Stomach smooth muscle (tissue), 2 donors: ENCODE data around the gene ATAD5.
A peak's percentile ranks its signal among the peaks of the same experiment; 100 is the strongest.

Source experiments
- H3K27ac ChIP-seq: one replicate; pipeline ENCODE4 v1.7.0; 2013; ENCODE audit warnings: mild to moderate bottlenecking, low read length, inconsistent platforms
- H3K27me3 ChIP-seq, 2 donors: one replicate each; pipeline ENCODE4 v1.7.0; 2013; ENCODE audit warnings: low read length in 2 of 2; ENCODE audit not compliant: insufficient read depth in 2 of 2, control insufficient read depth in 1 of 2
- H3K36me3 ChIP-seq, 2 donors: one replicate each; pipeline ENCODE4 v1.7.0; 2013; ENCODE audit warnings: low read length in 2 of 2; ENCODE audit not compliant: control insufficient read depth in 2 of 2, insufficient read depth in 2 of 2
- H3K4me1 ChIP-seq: one replicate; pipeline ENCODE4 v1.7.0; 2013; ENCODE audit warnings: low read length; ENCODE audit not compliant: control insufficient read depth, insufficient read depth
- H3K4me3 ChIP-seq, 2 donors: one replicate each; pipeline ENCODE4 v1.7.0; 2013; ENCODE audit warnings: low read length in 2 of 2
- H3K9ac ChIP-seq, 2 donors: one replicate each; pipeline ENCODE4 v1.7.0; 2013; ENCODE audit warnings: low read length in 2 of 2, mild to moderate bottlenecking in 1 of 2
- H3K9me3 ChIP-seq, 2 donors: one replicate each; pipeline ENCODE4 v1.7.0; 2013; ENCODE audit warnings: low read length in 2 of 2; ENCODE audit not compliant: control insufficient read depth in 2 of 2
- donor health status: healthy.
- donor health status: Pancreatic carcinoma.

Gene ATAD5

DNA sequence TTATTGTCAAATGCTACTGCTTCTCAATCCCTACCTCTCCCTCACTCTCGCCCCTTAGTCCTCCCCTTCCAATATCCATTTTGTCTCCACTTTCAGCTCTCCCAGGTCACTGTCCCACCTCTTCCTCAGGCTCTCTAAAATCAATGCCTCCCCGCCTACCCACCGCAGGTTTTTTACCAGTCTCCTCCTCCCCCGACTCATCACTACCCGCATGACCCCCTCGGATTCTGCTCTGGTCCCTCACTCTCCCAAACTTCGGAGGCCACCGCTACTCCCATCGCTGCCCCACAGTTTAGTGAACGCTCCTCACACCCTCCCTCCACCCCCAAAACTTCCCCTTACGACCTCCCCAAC is 7.8 kb upstream of the ATAD5 start:
- H3K4me3 ChIP-seq: peak overlapping the region; percentile 89 to 94
- H3K27me3 ChIP-seq: no peaks in the 10 kb centered on the region
- H3K4me1 ChIP-seq: peaks cover 7% of the 10 kb centered on the region
- H3K27ac ChIP-seq: peak overlapping the region; percentile 31
- peak overlapping the region; percentile 80 to 89 for H3K9ac ChIP-seq
- H3K9me3 ChIP-seq: no peaks in the 10 kb centered on the region
- H3K36me3 ChIP-seq: no peaks in the 10 kb centered on the region

DNA sequence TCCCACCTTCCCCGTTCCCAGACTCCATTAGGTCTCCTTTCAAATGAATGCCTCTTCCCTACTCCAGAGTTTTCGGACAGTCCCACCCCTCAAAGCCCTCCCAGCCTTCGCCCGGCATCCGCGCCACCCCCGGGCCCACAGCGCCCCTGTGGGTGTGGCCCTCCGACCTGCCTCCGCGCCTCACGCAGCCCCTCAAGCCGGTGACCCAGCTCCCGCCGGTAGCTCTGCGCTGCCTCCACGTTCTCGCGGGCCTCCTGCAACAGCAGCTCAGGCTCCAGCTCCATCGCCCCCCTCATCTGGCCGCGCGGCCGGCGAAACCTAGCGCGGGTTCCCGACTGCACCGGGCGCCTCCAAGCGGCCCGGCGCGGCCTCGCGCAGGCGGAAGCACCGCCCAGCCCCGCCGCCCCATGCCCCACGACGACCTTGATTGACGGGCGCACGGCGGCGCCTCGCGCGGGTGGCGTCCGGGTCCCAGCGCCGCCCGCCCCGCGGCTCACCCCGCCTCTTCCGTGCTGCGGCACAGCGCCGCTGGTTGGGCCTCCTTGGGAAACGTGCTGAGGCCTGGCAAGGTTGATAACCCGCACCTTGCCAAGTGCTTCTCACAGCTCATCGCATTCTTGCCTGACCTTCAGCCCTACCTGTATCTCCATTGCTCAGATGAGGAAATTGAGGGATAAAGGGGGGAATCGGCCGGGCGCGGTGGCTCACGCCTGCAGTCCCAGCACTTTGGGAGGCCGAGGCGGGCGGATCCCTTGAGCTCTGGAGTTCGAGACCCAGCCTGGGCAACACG is 7.2 kb upstream of the ATAD5 start, which contains the start of gene CRLF3:
Gene CRLF3, minus strand, starts transcription at position 337 of the 790 bp plus-strand sequence. Its CDS starts 41 bp downstream, at position 296.
- H3K9ac ChIP-seq: peak within 1 kb of the TSS; percentile 80 to 89

DNA sequence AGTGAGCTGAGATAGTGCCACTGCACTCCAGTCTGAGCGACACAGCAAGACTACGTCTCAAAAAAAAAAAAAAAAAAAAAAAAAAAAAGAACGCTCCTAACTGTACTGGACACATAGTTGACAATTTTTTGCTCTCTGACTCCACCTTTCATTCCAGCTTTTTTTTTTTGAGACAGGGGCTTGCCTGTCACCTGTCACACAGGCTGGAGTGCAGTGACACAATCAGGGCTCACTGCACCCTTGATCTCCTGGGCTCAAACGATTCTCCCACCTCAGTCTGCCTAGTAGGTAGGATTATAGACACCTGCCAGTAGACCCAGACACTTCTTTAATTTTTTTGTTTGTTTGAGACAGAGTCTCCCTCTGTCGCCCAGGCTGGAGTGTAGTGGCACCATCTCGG is 4.7 kb upstream of the ATAD5 start:
- Histone ChIP-seq H3K4me1 (peaks cover 16% of the 10 kb centered on the region), H3K27ac (no peak overlapping the region), H3K27me3 (no peaks in the 10 kb centered on the region), H3K4me3 (no peak overlapping the region), H3K9me3 (no peaks in the 10 kb centered on the region), H3K36me3 (no peaks in the 10 kb centered on the region), H3K9ac (no peak overlapping the region)

More for the DNA sequence above, 7.2 kb upstream of the ATAD5 start, which contains the start of gene CRLF3:
- no peaks in the 10 kb centered on the region for H3K36me3 ChIP-seq
- H3K9me3 ChIP-seq: no peaks in the 10 kb centered on the region
- H3K4me1 ChIP-seq: peaks cover 7% of the 10 kb centered on the region
- peak within 1 kb of the TSS; percentile 89 to 94 for H3K4me3 ChIP-seq
- H3K27me3 ChIP-seq: no peaks in the 10 kb centered on the region
- peak within 1 kb of the TSS; percentile 31 for H3K27ac ChIP-seq

DNA sequence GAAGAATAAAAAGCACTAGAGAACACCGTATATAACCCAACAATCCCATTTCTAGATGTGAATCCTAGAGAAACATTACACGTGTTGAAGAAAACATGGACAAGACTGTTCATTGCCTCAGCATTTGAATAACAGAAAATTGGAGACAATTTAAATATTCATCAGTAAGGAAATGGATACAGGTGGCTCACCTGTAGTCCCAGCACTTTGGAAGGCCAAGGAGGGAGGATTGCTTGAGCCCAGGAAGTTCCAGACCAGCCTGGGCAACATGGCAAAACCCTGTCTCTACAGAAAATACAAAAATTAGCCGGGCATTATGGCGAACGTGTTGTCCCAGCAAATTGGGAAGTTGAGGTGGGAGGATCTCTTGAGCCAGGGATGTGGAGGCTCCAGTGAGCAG is 2.7 kb upstream of the ATAD5 start:
- Histone ChIP-seq H3K4me3 (no peak overlapping the region), H3K27ac (no peak overlapping the region), H3K36me3 (no peaks in the 10 kb centered on the region), H3K4me1 (peaks cover 21% of the 10 kb centered on the region), H3K9me3 (no peaks in the 10 kb centered on the region), H3K9ac (no peak overlapping the region), H3K27me3 (no peaks in the 10 kb centered on the region)

DNA sequence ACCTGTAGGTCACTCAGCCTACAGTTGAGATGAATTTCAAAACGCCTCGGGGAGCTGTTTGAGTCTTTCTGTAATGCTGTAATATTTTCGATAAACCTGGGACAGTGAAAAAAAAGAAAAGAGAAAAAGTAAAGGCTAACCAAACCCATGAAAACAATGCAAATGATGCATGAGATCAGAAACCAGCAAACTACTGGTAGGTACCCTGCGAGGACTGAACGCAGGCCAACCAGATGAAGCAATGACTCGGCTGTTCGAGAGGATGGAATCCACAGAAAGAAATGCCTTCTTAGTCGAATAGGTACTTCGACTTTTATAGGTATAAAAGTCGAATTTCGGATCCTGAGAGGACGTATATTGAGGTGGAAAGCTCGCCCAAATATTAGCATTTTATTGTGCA is 509 bp upstream of the ATAD5 start:
- Histone ChIP-seq H3K9me3 (no peaks in the 10 kb centered on the region), H3K4me3 (peak overlapping the region; percentile 77 to 91), H3K27me3 (no peaks in the 10 kb centered on the region), H3K9ac (peak overlapping the region; percentile 51 to 79), H3K27ac (no peak overlapping the region), H3K36me3 (no peaks in the 10 kb centered on the region), H3K4me1 (peaks cover 16% of the 10 kb centered on the region)

DNA sequence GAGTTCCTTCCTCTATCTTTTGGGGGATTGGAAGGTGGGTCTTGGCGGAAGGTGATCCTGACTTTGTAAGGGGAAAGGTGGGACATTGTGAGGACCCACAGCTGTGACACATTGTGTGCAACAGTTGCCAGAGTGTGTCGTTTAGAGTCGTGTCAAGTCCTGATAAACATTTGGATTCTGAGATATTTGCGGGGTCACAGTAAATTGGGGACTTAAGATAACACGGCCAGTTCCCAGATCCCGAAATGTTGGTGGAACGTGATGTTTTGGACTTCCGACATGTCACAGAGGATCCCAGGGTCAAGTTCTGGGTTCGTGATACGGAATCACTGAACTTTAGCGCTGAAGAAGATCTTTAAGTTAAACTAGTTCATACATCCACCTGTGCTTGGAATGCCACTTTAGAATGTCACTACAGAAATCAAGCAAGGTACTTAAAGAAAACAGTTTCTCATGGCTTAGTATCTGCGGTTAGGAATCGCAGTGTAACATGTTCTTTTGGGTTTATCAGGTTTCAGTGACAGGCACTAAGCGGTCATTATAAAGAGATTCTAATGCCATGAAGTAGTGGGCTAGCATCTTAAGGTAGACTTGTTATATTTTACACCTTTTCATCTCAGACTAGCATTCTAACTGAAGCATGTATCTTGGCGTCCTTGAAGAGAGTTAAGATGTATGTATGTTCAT is 815 bp downstream of the ATAD5 start:
- Histone ChIP-seq H3K4me3 (peak overlapping the region; percentile 77 to 91), H3K9me3 (no peaks in the 10 kb centered on the region), H3K9ac (peak overlapping the region; percentile 76 to 79), H3K36me3 (no peaks in the 10 kb centered on the region), H3K27ac (no peak overlapping the region), H3K27me3 (no peaks in the 10 kb centered on the region), H3K4me1 (peaks cover 16% of the 10 kb centered on the region)

DNA sequence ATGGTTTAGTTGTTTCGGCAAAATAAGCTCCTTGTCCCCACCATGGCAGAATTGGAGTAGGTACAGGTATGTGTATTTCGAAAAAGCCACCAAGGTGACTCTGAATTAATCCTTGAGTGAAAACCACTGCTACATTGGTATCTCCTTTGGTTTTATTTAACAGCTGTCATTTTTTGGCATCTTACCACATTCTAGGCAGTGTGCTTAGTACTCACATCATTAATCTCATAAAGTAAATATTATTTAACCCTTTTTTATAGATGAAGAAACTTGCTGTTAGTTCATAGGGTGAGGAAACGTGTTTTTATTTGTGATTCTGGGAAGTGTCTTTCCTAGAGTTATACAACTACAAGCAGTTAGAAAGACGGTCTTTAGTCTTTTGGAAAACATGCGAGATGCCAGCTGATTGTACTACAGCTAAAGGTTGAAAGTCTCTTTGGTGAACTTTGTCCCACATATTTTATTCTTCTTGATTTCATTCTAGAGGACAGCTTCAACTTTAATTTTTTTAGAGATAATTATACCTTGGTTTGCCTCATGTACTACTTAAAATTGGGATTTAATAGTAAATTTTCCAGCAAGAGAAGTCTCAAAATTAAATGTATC is 6.5 kb downstream of the ATAD5 start:
- Histone ChIP-seq H3K4me1 (no peaks in the 10 kb centered on the region), H3K36me3 (no peaks in the 10 kb centered on the region), H3K27me3 (no peaks in the 10 kb centered on the region), H3K4me3 (no peak overlapping the region), H3K27ac (no peak overlapping the region), H3K9me3 (no peaks in the 10 kb centered on the region), H3K9ac (no peak overlapping the region)

DNA sequence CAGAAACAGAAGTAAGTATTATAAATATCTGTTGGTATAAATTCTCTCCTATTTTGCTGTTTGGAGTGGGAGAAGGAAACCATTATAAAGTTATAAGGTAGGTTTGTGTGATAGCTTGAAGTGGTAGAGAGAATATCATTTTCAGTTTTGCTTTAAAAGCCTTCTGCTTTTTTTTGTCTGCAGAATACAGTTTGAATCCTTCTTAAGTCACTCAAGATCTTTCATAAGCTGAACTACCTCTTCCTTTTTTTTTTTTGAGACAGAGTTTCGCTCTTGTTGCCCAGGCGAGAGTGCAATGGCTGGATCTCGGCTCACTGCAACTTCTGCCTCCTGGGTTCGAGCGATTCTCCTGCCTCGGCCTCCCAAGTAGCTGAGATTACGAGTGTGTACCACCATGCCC is 9.0 kb downstream of the ATAD5 start:
- no peak overlapping the region for H3K27ac ChIP-seq
- no peak overlapping the region for H3K9ac ChIP-seq

DNA sequence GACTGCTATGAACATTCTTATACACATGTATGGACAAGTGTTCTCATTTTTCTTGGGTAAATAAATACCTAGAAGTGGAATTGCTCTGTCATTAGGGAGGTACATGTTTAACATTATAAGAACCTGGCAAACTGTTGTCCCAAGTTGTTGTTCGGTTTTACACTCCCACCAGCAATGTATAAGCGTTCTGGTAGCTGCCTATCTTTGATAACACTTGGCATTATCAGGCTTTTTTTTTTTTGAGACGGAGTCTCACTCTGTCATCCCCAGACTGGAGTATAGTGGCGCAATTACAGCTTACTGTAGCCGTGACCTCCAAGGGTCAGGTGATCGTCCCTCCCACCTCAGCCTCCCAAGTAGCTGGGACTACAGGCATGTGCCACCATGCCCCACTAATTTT is 16.3 kb downstream of the ATAD5 start:
- H3K4me1 ChIP-seq: no peaks in the 10 kb centered on the region
- H3K36me3 ChIP-seq: no peaks in the 10 kb centered on the region
- H3K4me3 ChIP-seq: no peak overlapping the region
- H3K27ac ChIP-seq: no peak overlapping the region
- no peaks in the 10 kb centered on the region for H3K9me3 ChIP-seq
- H3K27me3 ChIP-seq: no peaks in the 10 kb centered on the region
- H3K9ac ChIP-seq: no peak overlapping the region

More for the DNA sequence above, 9.0 kb downstream of the ATAD5 start:
- no peak overlapping the region for H3K4me3 ChIP-seq
- no peaks in the 10 kb centered on the region for H3K4me1 ChIP-seq
- H3K36me3 ChIP-seq: no peaks in the 10 kb centered on the region
- H3K9me3 ChIP-seq: no peaks in the 10 kb centered on the region
- H3K27me3 ChIP-seq: no peaks in the 10 kb centered on the region

DNA sequence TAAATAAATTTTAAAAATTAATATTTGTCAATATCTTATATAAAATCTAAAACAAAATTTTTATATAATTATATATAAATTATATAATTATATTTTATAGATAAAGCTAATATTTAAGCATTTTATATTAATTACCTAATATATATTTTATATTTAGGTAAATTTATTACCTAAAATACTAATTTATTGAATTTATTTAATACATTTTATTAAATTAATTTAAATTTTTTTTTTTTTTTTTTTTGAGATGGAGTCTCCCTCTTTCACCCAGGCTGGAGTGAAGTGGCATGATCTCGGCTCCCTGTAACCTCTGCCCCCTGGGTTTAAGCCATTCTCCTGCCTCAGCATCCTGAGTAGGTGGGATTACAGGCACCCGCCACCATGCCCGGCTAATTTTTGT is 22.4 kb downstream of the ATAD5 start:
- no peaks in the 10 kb centered on the region for H3K36me3 ChIP-seq
- no peak overlapping the region for H3K27ac ChIP-seq
- no peaks in the 10 kb centered on the region for H3K4me1 ChIP-seq
- H3K27me3 ChIP-seq: no peaks in the 10 kb centered on the region
- no peaks in the 10 kb centered on the region for H3K9me3 ChIP-seq
- no peak overlapping the region for H3K4me3 ChIP-seq
- no peak overlapping the region for H3K9ac ChIP-seq
